Stimulated activated CD4-positive, alpha-beta T cell treated with anti-CD3 and anti-CD28 coated beads, Interleukin-1b, Interleukin-23, amount 100 ng/mL, for 24 hours (primary cell): Measurements from ENCODE around the gene SLC9C1.
A peak's percentile ranks its signal among the peaks of the same experiment; 100 is the strongest.

ENCODE experiments used
- DNase-seq, 4 experiments: peaks; one replicate each; pipeline ENCODE4 v3.0.0-alpha.2; 2020; ENCODE audit warnings: low read depth in 4 of 4, low spot score in 1 of 4

Gene SLC9C1

DNA sequence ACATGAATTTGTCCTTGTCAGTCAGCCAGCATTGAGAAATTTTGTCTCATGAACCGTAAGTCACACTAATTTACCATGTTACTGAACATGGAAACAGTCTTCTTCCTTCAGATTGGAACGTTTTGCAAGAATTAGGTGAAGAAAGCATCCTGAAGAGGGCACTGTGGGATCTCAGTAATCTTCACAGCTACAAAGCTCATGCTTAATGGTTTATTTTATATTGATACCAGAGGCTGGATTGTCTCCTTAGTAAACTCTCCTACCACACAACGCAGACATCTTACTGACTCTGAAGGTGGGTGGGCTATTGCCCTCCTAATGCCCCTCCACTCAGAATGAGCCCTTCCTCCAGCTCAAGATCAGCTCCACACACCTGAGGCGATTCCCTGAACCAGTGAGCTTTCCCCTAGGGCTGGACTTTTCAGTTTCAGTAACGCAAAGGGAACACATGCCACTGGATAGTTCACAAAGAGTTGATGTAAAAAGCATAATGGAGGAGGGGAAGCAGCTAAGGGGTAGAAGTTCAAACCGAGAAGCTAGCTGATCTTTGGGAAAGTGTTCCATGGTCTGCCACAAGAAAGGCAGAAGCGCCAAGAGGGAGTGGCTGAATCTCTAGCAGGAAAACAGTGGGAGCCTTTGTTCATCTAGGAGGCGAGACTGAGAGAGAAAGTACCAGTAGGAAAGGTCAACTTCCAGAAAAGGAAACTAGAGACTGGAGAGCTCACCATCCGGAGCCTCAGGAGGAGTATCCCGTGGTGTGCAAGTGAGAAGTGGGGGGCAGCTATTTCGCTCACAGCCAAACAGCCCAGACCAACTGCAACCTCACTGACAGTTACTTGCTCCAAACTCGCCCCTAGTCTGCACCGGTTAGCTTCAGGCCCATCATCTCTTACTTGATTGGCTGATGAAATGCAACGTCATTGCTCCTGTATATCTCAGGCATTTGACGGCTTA lies at the start of gene SLC9C1:
SLC9C1 (minus strand) TSS at position 849 of the 954 bp plus-strand sequence. CDS start 7,425 bp downstream, outside the sequence.
- DNase-seq, result no peak

GRCh38 chr3:112341386-112341785 lies 47.4 kb upstream of the SLC9C1 start:
- no peak for DNase-seq

- no peak for DNase-seq
Observed at GRCh38 chr3:112339609-112340008, 45.6 kb upstream of the SLC9C1 start.

DNA sequence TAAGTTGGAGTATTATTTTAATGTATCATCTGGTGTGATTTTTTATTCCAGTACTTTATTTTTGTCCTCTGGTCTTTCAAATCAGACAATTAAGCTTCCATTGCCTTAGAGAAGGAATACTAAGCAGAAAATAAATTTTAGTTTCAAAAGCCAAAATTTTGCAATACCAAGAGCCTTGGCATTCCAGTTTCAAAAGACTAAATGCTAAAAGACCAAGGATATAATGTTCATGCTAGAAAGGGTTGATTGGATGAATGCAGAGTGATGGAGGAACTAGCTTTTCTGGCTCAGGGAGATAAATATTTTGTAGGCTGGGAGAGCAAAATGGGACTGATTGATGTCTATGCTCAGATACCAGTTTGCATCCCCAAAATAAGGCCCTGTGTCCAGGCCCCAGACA lies 45.1 kb upstream of the SLC9C1 start:
- DNase-seq, result no peak

DNA sequence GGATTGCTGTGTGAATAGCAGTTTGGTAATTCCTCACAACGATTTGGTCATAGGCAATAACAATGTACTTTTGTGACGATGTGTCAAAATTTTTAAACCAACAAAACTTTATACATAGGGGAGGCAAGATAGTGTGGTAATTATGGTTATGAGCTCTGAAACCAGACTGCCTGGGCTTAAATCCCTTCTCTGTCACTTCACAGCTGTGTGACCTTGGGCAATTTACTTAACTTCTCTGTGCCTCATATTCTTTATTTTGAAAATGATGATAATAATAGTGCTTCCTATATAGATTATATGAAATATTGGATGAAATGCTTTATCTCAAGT lies 44.7 kb upstream of the SLC9C1 start:
- no peak for DNase-seq

- no peak for DNase-seq
Observed at GRCh38 chr3:112338021-112338726, 44.2 kb upstream of the SLC9C1 start.

GRCh38 chr3:112335434-112335781 lies 41.4 kb upstream of the SLC9C1 start:
- no peak for DNase-seq

DNA sequence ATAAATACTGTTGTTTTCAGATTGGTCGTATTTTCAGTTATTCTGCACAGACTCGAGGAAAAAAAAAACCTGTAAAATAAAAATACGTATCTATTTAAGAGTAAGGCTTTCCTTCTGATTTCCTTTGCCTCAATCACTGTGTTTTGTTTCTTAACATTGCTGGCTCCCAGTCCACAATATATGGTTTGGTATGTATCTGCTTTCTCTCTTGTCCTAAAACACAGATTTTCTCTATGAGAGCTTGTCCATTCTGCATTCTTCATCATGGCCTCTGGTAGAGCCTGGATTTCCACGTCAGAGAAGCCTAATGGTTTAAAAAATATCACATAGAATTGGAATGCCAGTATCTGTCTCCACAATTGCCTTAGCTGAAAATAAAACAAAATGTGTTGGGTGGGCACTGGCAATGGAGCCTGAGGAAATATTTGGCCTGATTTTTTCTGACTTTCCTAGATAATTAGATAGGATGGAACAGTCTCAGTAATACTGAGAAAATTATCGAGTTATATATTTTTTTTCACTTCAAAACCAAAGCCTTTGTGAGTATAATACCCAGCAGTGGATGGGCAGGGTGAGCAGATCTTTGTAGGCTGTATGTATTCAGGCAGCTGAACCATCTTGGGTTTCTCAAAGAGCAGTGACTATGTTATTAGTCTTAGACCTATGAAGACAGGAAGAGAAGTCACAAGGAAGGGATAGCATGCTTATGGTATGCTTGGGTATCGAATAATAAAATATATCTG lies 40.8 kb upstream of the SLC9C1 start:
- no peak for DNase-seq

DNA sequence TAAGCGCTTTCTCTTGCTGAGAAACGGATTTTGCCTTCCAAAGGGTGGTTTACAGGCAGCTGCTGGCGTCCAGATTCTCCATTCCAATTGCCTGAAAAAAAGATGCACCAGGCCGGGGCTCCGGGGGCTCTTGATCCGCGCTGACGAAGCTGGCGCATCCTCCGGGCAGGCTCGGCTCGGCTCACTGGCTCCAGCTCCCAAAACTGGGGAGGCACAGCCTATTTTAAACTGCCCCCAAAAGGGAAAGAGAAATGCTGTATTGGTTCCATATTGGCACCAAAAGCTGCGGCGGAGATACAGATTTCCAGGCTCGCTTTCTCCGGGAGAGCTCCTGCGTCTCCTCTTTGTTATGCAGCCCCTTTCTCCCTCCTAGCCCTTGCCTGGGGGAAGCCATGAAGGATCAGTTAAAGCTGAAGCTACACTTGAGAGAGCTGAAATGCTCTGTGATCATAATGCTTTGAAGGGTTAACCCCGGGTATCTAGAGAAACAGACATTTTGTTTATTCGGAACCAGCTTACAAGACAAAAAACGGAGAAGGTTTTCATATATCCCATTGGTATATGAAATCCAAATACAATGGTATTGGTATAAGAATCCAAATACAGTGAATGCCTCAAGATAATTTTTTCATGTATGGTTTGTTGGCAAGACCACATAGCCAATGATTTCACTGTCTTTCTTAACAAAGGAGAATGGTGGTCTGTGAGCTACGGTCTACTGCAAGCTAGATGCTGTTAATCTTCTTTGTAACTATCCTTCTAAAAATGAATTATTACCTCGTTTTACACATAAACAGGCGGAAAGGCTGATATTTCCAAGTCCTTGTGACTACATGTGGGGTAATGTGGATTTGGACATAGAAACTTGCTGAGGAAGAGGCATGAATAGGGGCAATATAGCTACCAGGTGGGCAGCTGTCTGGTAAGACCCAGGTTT lies 39.6 kb upstream of the SLC9C1 start:
- no peak for DNase-seq

GRCh38 chr3:112333002-112333380 lies 39.0 kb upstream of the SLC9C1 start, which contains the start of gene CD200:
Gene CD200, plus strand, starts transcription at chr3:112333156. Its CDS starts 57 bp downstream, at chr3:112333213.
- DNase-seq, result peak in 3 of 4 experiments; percentile 12 to 58 (median 40)

DNA sequence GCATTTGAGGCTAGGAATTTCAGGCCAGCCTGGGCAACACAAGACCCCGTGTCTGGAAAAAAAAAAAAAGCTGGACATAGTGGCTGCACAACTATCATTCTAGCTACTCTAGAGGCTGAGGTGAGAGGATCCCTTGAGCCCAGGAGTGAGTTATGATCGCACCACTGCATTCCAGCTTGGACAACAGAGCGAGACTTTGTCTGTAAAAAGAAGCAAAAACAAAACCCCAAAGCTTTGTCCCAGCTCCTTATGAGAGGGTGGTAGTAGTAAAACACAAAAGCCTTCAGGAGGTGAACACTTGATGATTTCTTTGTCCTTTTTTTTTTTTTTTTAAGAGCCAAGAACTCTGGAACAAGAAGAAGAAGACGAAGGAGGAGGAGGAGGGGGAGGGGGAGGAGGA lies 37.8 kb upstream of the SLC9C1 start:
- DNase-seq, result no peak

- no peak for DNase-seq
Observed at GRCh38 chr3:112327371-112327951, 33.4 kb upstream of the SLC9C1 start.

- DNase-seq, result no peak
Observed at GRCh38 chr3:112321867-112322652, 28.0 kb upstream of the SLC9C1 start.

DNA sequence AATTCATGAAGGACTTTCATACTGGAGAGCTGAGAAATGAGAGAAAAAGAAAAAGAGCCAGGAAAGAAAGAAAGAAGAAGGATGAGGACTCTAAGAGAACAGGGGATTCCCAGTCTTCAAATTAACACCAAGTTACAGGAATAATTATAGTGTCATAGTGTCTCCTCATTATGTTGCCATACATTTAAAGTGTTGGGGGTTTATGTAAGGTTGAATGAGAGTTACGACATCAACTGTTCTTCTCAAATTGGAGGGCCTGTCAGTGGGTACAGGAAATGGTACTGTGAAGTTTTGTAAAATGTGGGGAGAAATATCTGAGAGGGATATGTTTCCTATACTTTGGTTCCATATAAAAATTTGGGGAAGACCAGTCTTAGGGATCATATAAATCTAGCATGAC lies 26.7 kb upstream of the SLC9C1 start:
- DNase-seq, result no peak

DNA sequence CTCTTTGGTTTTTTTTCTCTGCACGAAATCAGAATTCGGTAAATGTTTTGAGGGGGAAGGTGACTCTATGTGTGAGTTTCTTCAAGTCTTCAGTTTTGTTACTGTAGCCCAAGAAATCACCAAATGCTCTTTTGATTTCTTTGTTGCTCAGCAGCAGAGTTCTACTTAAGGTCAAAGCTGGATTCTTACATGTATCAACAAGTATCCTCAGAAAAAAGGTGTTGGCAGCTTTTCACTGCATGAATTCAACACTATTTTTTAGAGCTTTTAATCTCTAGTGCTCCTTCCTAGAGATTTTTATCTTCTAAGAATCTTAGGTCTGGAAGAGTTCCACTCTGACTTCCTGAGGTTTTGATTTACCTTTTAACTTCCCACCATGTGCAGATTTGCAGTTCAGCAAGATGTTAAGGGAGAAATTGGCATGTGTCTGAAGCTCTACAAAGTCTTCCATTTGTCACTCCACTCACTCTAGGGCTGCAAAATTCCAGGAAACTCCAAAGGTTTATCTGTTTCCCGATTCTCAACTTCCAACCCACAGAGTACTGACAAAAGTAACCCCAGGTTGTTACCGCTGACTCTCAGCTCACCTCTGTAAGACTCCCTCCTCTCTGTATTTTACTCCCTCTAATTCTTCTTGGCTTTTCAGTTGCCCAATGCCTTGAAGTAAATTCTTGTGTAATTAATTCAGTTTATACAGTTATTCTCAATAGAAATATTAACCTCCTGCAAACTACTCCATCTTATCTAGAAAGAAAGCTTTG lies 25.7 kb upstream of the SLC9C1 start:
- DNase-seq, result no peak

- no peak for DNase-seq
Observed at GRCh38 chr3:112315791-112316190, 21.8 kb upstream of the SLC9C1 start.

- no peak for DNase-seq
Observed at GRCh38 chr3:112314649-112315048, 20.6 kb upstream of the SLC9C1 start.

DNA sequence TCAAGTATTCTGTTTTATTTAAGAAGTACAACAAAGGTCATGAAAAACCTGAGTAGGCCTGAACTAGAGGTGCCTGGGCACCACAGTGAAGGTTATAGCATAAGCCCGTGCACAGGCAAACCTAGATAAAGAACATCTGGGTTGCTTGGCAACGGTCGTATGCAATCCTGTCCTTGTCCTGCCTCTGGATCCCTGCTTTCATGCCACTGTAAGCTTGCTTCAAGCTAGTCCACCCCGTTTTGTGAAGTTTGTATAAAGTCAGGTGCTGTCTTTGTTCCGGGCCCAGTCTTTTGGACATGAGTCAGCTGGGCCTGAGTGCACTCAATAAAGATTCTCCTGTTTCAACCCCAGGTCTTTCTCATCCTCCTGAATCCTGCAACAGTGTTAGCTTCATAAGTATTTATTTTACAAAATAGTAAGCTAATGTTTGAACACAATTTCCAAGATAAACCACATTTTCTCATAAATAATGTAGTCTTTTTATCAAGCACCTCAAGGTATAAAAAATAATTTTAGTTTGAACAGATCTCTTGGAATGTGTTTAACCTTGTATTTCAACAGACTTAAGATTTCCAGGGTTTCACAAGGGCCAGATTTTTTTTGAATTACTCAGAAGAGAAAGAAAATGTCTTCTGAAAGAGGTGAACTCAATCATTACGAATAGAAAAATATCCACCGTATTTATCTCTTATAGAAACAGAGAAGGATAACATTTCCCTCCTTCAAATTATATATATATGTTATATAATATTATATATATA lies 14.3 kb upstream of the SLC9C1 start:
- no peak for DNase-seq
